ENCODE measurements around the gene VIPAS39.

GRCh38 chr14:77488558-77488957, 31.2 kb upstream of the VIPAS39 start:
- TF ChIP-seq EZH2 (IDR thresholded peaks at IDR 0.05; ENCODE audit: insufficient read depth, poor library complexity, severe bottlenecking): no peak
- TF ChIP-seq EZH2phosphoT487 (IDR thresholded peaks at IDR 0.05; ENCODE audit: insufficient read depth, low read depth): no peak
